Activated naive CD4-positive, alpha-beta T cell treated with anti-CD3 and anti-CD28 coated beads, Interleukin-2, amount 50 U/mL, for 24 hours (primary cell): Measurements from ENCODE around the gene PGGT1B.
A peak's percentile ranks its signal among the peaks of the same experiment; 100 is the strongest.

Source experiments
- H3K27ac Mint-ChIP-seq: one replicate; pipeline ENCODE4 v1.8.0; 2021; ENCODE audit warnings: mild to moderate bottlenecking, mixed read lengths
- H3K27me3 Mint-ChIP-seq: one replicate; pipeline ENCODE4 v1.8.0; 2021; ENCODE audit warnings: mixed read lengths
- H3K36me3 Mint-ChIP-seq: one replicate; pipeline ENCODE4 v1.8.0; 2021; ENCODE audit warnings: mixed read lengths
- H3K4me1 Mint-ChIP-seq: one replicate; pipeline ENCODE4 v1.8.0; 2021; ENCODE audit warnings: mixed read lengths
- H3K4me3 Mint-ChIP-seq: one replicate; pipeline ENCODE4 v1.8.0; 2021; ENCODE audit warnings: mild to moderate bottlenecking, mixed read lengths
- H3K9me3 Mint-ChIP-seq: one replicate; pipeline ENCODE4 v1.8.0; 2021; ENCODE audit warnings: mixed read lengths

PGGT1B gene

DNA sequence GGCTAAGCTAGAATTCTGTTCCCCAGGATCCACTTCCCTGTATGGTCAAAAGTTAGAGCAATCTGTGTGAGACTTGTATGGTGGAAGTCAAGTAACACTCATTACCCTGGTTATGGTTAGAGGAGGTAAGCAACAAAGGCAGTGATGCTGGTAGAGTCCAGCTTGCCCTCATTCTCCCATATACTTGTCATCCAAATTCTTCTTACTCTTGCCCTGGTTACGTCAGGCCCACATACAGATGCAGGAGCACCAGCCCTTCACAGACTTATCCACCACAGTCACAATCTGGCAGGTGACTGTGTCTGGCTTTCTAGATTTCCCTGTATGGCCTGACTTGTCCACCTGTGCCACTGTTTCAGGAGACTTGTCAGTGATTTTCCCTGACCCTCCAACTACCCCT is 35.4 kb downstream of the PGGT1B start:
- peaks cover 32% of the 10 kb centered on the region for H3K36me3 Mint-ChIP-seq
- H3K9me3 Mint-ChIP-seq, result no peaks in the 10 kb centered on the region
- H3K4me1 Mint-ChIP-seq, result peaks cover 4% of the 10 kb centered on the region
- no peak overlapping the region for H3K27ac Mint-ChIP-seq
- no peak overlapping the region for H3K4me3 Mint-ChIP-seq
- H3K27me3 Mint-ChIP-seq, result no peaks in the 10 kb centered on the region

DNA sequence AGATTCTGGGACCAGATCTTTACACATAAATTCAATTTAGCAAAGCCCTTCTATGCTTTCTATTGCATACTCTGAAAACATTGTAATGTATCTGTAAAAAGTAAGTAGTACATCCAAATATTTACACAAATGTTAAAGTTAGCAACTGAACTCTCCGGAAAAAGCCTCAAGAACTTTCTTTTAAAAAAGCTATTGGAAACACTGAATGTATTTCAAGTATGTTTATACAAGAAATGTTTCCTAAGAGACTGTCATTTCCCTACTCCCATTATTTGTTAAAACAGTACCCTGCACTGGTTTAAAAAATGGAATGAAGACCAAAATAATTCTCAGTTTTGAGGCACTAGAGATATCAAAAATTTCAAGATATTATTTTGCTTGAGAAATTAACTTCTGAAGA is 48.1 kb downstream of the PGGT1B start:
- H3K27me3 Mint-ChIP-seq, result no peaks in the 10 kb centered on the region
- no peak overlapping the region for H3K4me3 Mint-ChIP-seq
- no peak overlapping the region for H3K27ac Mint-ChIP-seq
- H3K9me3 Mint-ChIP-seq, result no peaks in the 10 kb centered on the region
- H3K36me3 Mint-ChIP-seq, result peaks cover 17% of the 10 kb centered on the region
- peaks cover 6% of the 10 kb centered on the region for H3K4me1 Mint-ChIP-seq

DNA sequence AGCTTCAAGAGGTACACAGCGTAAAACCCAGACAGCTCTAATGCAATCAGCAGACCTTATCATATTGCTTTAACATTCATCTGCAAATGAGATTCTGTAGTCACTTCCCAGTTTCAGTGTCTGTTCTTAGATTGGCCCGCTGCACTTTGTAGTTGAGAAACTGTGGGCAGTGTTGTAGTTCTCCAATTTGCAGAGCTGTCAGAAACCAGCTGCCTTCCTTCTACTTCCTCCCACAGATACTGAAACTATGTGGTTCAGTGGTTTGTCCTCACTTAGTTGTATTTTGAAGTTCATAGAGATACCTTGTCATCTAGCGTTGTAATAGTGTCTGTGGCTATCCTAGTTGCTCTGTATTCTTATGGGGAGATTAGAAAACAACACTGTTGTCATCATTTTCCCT is 53.4 kb downstream of the PGGT1B start:
- no peak overlapping the region for H3K4me3 Mint-ChIP-seq
- peaks cover 18% of the 10 kb centered on the region for H3K4me1 Mint-ChIP-seq
- H3K36me3 Mint-ChIP-seq, result peaks cover 19% of the 10 kb centered on the region
- H3K9me3 Mint-ChIP-seq, result no peaks in the 10 kb centered on the region
- no peaks in the 10 kb centered on the region for H3K27me3 Mint-ChIP-seq
- no peak overlapping the region for H3K27ac Mint-ChIP-seq

DNA sequence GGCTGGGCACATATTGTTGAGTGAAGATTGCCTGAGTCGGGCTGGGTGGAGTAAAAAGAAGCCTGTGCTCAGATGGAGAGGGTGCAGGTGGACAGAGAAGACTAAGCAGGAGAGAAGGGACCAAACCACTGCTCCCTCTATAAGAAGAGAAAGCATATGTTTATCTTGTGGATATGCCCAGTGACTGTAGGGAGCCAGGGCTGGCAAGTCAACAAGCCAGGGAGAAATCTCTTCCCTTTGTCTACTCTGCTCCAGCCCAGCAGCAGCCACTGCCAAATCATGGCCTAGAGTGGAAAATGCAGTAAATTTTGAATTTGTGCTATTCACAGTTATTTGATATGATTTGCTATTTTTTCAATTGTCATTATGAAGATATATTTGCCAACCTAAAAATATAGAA is 59.7 kb downstream of the PGGT1B start:
- H3K27me3 Mint-ChIP-seq, result no peaks in the 10 kb centered on the region
- peaks cover 15% of the 10 kb centered on the region for H3K36me3 Mint-ChIP-seq
- peaks cover 7% of the 10 kb centered on the region for H3K9me3 Mint-ChIP-seq
- H3K4me1 Mint-ChIP-seq, result no peaks in the 10 kb centered on the region
- H3K4me3 Mint-ChIP-seq, result no peak overlapping the region
- no peak overlapping the region for H3K27ac Mint-ChIP-seq

DNA sequence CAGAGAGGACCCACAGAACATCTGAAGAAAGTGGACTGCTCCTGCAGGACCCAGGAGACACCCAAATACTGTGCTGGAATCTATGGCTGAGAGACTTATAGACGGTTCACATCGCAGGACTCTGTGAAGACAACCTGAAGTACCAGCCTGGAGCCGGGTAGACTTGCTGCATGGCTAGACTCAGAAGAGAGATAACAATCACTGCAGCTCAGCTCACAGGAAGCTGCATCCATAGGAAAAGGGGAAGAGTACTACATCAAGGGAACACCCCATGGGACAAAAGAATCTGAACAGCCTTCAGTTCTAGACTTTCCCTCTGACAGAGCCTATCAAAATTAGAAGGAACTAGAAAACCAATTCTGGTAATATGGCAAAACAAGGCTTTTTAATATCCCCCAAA is 66.5 kb downstream of the PGGT1B start:
- Mint-ChIP-seq H3K9me3 (peaks cover 7% of the 10 kb centered on the region), H3K4me3 (no peak overlapping the region), H3K4me1 (no peaks in the 10 kb centered on the region), H3K27ac (no peak overlapping the region), H3K36me3 (peaks cover 10% of the 10 kb centered on the region), H3K27me3 (no peaks in the 10 kb centered on the region)

DNA sequence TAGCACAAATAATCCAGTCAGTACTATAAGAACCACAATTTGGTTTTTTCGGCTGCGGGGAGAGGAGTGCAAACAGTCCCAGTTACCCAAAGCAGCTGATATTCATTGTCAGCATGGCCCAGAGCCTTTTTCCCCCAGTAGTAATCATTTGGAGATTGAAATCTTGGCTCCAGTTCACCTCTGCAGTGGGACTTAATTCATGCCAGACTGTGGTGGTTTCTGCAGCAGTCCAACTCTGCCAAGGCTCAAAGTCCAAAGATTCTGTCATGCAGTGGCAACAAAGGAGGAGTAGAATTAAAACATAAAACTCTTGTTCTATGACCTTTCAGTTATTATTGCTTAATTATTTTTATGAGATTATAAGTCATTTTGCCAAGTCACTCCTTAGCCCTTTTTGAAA is 68.0 kb downstream of the PGGT1B start:
- H3K4me1 Mint-ChIP-seq, result no peaks in the 10 kb centered on the region
- H3K36me3 Mint-ChIP-seq, result peaks cover 7% of the 10 kb centered on the region
- H3K27me3 Mint-ChIP-seq, result no peaks in the 10 kb centered on the region
- H3K4me3 Mint-ChIP-seq, result no peak overlapping the region
- no peak overlapping the region for H3K27ac Mint-ChIP-seq
- peaks cover 7% of the 10 kb centered on the region for H3K9me3 Mint-ChIP-seq

DNA sequence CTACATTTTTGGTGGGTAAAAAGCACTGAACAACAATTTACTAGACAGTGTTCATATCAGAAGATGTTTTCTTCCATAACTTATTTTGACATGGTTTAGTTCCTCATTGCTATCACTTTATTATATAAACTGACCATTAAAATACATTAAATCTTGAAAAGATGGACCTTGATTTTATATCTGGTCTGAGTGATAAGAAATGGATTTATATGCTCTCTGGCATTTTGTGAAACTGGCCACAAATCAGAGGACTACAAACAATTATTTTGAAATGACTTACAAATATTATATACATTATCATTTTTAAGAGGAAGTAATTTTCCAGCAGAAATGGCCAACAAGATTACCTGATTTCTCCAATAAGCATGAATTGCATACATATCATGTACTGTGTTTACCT is 69.4 kb downstream of the PGGT1B start:
- Mint-ChIP-seq H3K27me3 (peaks cover 2% of the 10 kb centered on the region), H3K4me3 (no peak overlapping the region)

DNA sequence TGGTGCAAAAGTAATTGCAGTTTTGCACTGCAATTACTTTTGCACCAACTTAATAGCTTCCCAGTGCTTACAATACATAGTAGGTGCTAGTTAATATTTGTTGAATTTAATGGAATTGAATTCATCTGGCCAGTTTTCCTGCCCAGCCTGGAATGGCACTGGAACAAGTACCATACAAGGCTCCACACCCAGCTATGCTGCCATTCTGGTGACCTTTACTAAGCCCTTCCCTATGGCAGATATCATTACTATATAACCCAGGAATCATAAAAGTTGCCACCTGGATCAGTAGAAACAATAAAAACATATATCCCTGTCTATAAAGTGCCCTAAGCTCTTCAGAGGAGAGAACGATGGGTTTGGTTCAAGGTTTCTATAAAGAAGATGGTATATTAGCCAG is 70.6 kb downstream of the PGGT1B start:
- Mint-ChIP-seq H3K9me3 (no peaks in the 10 kb centered on the region), H3K27me3 (peaks cover 2% of the 10 kb centered on the region), H3K36me3 (no peaks in the 10 kb centered on the region)

More for the DNA sequence above, 69.4 kb downstream of the PGGT1B start:
- peaks cover 2% of the 10 kb centered on the region for H3K36me3 Mint-ChIP-seq
- no peak overlapping the region for H3K27ac Mint-ChIP-seq
- no peaks in the 10 kb centered on the region for H3K9me3 Mint-ChIP-seq
- no peaks in the 10 kb centered on the region for H3K4me1 Mint-ChIP-seq

DNA sequence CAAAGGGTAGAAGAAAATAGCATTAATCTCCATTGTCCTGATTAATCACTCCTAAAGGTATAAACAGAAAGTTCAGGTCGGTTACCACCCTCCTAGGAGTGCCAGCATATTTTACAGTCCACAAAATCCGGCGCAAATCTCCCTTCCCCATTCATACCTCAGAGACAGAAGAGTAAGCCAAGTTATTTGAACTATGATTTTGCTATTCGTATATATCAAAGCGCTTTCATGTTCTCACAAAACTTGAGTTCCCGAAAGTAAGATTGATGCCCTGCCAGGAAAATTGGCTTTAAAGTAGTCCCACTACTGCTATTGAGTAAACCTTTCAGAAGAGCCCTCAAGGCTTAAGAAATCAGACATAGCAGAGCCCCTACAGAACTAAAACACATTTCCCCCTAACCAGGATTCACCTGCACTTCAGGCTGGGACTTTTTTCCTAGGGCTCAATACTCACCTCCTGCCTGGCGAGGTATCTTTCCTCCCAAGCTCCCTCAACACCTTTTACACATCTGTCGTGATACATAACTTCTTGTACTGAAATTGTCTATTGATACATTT is 71.1 kb downstream of the PGGT1B start:
- Mint-ChIP-seq H3K4me3 (no peak overlapping the region), H3K27me3 (peaks cover 6% of the 10 kb centered on the region), H3K9me3 (no peaks in the 10 kb centered on the region), H3K27ac (no peak overlapping the region), H3K36me3 (no peaks in the 10 kb centered on the region), H3K4me1 (no peaks in the 10 kb centered on the region)

More for the DNA sequence above, 70.6 kb downstream of the PGGT1B start:
- H3K27ac Mint-ChIP-seq, result no peak overlapping the region
- no peak overlapping the region for H3K4me3 Mint-ChIP-seq
- no peaks in the 10 kb centered on the region for H3K4me1 Mint-ChIP-seq

DNA sequence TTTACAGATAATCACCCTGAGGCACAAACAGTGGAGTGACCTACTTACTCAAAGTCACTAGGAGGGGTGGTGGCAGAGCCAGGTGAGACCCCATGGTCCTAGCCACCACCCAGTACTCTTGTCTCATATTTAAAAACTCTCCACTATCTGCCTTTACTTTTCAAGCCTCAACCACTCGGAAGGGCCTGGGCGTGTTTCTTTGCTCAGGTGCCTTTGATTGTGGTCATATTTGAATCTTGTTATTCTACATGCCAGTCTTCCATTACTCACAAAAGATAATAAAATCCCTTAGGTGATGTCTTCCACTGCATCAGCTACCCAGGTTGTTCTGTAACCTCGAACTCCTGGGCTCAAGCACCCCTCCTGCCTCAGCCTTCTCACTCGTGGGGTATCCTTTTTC is 72.3 kb downstream of the PGGT1B start:
- Mint-ChIP-seq H3K27ac (no peak overlapping the region), H3K9me3 (no peaks in the 10 kb centered on the region), H3K4me1 (no peaks in the 10 kb centered on the region), H3K27me3 (peaks cover 9% of the 10 kb centered on the region), H3K4me3 (no peak overlapping the region), H3K36me3 (no peaks in the 10 kb centered on the region)

DNA sequence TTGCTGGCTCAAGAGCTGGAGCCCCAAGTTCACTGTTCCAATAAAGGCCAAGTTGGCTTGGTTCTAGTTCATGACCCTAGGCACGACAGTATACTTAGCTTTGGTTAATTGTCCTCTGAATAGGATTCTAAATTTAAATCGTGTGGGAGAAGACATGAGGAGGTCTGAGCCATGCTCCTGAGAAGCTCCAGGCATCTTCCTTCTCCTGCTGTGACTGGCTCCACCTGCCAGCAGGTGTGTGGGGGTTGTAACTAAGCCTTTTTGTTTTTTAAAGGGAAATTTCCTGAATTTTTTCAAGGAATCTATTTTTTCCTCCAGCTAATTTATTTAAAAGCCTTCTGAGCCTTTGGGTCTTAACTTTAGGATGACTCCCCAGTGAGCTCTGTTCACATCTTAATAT is 72.8 kb downstream of the PGGT1B start:
- H3K36me3 Mint-ChIP-seq, result no peaks in the 10 kb centered on the region
- H3K27ac Mint-ChIP-seq, result no peak overlapping the region
- no peaks in the 10 kb centered on the region for H3K9me3 Mint-ChIP-seq
- no peak overlapping the region for H3K4me3 Mint-ChIP-seq
- peaks cover 10% of the 10 kb centered on the region for H3K27me3 Mint-ChIP-seq
- H3K4me1 Mint-ChIP-seq, result no peaks in the 10 kb centered on the region

DNA sequence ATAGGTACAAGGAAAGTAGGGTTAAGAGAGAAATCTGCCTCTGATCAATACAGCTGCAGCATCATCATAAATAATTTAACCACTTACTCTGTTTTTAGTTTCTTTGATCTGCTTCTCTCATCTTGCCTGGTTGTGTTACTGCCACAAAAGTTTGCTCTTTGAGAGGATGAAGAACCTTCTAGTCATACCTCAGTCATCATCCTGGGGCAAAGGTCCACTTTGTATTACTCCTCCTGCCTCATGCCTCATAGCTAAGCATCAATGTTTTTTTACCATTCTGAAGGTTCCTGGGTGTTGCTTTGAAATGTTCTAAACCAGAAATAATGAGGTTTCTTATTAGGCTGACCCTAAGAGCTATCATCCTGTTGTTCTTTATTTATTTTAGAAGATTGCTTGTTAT is 75.9 kb downstream of the PGGT1B start:
- H3K27me3 Mint-ChIP-seq, result peaks cover 23% of the 10 kb centered on the region
- H3K4me3 Mint-ChIP-seq, result no peak overlapping the region
- no peaks in the 10 kb centered on the region for H3K36me3 Mint-ChIP-seq

DNA sequence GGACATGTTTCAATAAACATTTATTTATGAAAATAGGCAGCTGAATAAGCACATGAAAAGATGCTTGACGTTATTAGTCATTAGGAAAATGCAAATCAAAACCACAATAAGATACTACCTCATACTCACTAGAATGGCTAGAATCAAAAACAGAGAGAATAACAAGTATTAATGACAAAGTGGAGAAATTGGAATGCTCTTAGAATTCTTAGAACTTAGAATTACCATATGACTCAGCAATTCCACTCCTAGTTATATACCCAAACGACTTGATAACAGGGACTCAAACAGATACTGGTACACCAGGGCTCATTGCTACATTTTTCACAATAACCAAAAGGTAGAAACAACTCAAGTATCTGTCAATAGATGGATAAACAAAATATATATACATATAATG is 77.9 kb downstream of the PGGT1B start:
- H3K9me3 Mint-ChIP-seq, result no peaks in the 10 kb centered on the region
- peaks cover 4% of the 10 kb centered on the region for H3K4me1 Mint-ChIP-seq
- no peak overlapping the region for H3K27ac Mint-ChIP-seq
- no peak overlapping the region for H3K4me3 Mint-ChIP-seq
- H3K27me3 Mint-ChIP-seq, result peaks cover 41% of the 10 kb centered on the region
- no peaks in the 10 kb centered on the region for H3K36me3 Mint-ChIP-seq

More for the DNA sequence above, 75.9 kb downstream of the PGGT1B start:
- no peak overlapping the region for H3K27ac Mint-ChIP-seq
- H3K4me1 Mint-ChIP-seq, result no peaks in the 10 kb centered on the region
- no peaks in the 10 kb centered on the region for H3K9me3 Mint-ChIP-seq

DNA sequence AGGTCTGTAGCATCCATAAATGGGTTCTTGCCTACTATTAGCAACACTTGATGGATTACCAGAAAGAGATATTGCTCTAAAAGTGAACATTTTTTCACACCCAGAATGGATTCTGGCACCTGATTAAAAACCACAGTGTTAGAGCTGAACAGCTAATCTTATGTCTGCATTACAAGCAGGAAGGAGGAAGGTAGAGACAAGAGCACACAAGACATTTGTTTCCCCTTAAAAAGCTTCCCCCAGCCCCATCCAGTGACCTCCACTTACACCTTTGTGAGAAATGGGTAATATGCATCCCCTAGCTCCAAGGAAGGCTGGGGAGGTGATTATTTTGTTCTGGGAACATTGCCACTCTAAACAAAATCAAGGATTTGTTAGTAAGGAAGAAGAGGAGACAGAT is 80.9 kb downstream of the PGGT1B start:
- H3K27me3 Mint-ChIP-seq, result peaks cover 56% of the 10 kb centered on the region
- no peaks in the 10 kb centered on the region for H3K9me3 Mint-ChIP-seq
- peaks cover 10% of the 10 kb centered on the region for H3K4me1 Mint-ChIP-seq
- no peak overlapping the region for H3K4me3 Mint-ChIP-seq
- no peak overlapping the region for H3K27ac Mint-ChIP-seq
- H3K36me3 Mint-ChIP-seq, result no peaks in the 10 kb centered on the region

DNA sequence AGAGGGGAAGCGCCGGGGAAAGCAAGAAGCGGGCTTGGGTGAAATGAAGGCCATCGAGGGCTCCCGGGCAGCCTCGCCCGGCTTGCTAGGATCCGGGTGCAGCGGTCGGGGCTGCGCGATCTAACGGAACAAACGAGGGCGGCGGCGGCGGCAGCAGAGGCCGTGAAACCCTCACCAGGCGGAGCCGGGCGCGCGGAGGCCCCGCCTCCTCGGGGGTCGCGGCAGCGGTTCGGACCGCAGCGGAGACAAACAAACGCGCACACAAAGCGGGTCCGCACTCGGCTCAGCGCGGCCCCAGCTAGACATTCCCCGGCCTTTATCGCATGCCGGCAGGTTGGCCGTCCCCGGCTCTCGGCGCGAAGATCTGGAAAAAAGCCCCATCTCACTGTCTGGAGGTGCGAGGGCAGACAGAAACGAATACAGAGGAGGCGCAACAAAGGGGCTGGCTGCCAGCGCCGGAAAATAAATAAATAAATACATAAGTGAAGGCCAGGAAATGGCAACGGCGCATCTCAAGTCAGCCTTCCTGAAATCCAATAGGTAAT is 82.4 kb downstream of the PGGT1B start:
- Mint-ChIP-seq H3K27ac (no peak overlapping the region), H3K27me3 (peaks cover 60% of the 10 kb centered on the region), H3K4me1 (peaks cover 10% of the 10 kb centered on the region)

DNA sequence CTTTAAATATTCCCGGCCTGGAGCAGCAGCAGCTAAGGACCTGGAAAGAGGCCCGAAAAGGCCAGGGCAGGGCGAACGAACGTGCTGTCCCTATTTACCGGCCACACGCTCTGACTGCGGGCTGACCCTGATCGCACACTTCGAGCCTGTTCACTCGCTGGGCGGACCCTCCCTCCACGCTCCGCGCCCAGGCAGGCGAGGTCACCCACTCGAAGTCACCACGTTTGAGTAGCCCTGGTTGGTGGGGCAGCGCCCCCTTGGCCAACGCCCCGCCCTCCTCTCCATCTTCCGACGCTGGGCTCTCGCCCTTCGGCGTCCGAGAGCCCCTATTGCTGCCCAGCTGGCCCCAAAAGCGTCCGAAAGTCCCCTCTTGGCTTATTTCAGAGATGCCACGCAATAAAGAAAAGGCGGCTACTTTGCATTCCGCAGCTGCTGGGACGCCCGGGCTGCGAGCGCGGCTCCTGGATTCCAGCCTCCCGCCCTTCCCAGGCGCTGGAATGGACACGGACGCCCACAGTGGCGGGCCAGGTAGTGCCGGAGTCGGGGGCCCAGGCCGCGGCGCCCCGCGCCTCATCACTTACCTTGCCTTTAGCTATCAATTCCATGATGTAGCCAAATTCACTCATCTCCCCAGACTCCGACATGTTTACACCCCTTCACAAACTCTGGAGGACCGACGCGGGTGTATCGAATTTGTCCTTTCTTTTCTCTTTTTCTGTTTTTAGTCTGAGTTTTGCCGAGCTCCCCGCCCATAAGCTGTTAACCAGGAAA is 83.1 kb downstream of the PGGT1B start:
- H3K36me3 Mint-ChIP-seq, result no peaks in the 10 kb centered on the region
- no peaks in the 10 kb centered on the region for H3K9me3 Mint-ChIP-seq
- H3K27ac Mint-ChIP-seq, result no peak overlapping the region

More for the DNA sequence above, 82.4 kb downstream of the PGGT1B start:
- Mint-ChIP-seq H3K36me3 (no peaks in the 10 kb centered on the region), H3K4me3 (peak overlapping the region; percentile 88), H3K9me3 (no peaks in the 10 kb centered on the region)

More for the DNA sequence above, 83.1 kb downstream of the PGGT1B start:
- peaks cover 10% of the 10 kb centered on the region for H3K4me1 Mint-ChIP-seq
- H3K4me3 Mint-ChIP-seq, result peak overlapping the region; percentile 88
- peaks cover 61% of the 10 kb centered on the region for H3K27me3 Mint-ChIP-seq
